Nephron (organoid): ENCODE data around the gene POU2AF3.

Source experiments
- H3K27ac Mint-ChIP-seq, 3 experiments: 2 replicates each; pipeline ENCODE4 v1.8.0; 2020; ENCODE audit warnings: mixed read lengths in 3 of 3, mild to moderate bottlenecking in 2 of 3, moderate library complexity in 1 of 3
- H3K27me3 Mint-ChIP-seq: 2 replicates; pipeline ENCODE4 v1.8.0; 2021; ENCODE audit warnings: low read depth, mild to moderate bottlenecking, moderate library complexity, mixed read lengths
- H3K36me3 Mint-ChIP-seq: 2 replicates; pipeline ENCODE4 v1.8.0; 2020; ENCODE audit warnings: low read depth, mixed read lengths
- H3K4me1 Mint-ChIP-seq: 2 replicates; pipeline ENCODE4 v1.8.0; 2020; ENCODE audit warnings: mixed read lengths
- H3K4me3 Mint-ChIP-seq, 3 experiments: 2 replicates each; pipeline ENCODE4 v1.8.0; 2020; ENCODE audit warnings: mild to moderate bottlenecking in 3 of 3, mixed read lengths in 3 of 3, moderate library complexity in 2 of 3
- H3K9me3 Mint-ChIP-seq: 2 replicates; pipeline ENCODE4 v1.8.0; 2020; ENCODE audit warnings: mixed read lengths
- TF ChIP-seq, protein P1 (sequence below), 3 experiments: fragments of 200-600 bp; sonication (generic); IDR thresholded peaks; one replicate each; pipeline ENCODE4 v1.5.0; 2021; ENCODE audit warnings: antibody characterized with exemption in 3 of 3; ENCODE audit not compliant: unreplicated experiment in 3 of 3

The POU2AF3 gene

DNA sequence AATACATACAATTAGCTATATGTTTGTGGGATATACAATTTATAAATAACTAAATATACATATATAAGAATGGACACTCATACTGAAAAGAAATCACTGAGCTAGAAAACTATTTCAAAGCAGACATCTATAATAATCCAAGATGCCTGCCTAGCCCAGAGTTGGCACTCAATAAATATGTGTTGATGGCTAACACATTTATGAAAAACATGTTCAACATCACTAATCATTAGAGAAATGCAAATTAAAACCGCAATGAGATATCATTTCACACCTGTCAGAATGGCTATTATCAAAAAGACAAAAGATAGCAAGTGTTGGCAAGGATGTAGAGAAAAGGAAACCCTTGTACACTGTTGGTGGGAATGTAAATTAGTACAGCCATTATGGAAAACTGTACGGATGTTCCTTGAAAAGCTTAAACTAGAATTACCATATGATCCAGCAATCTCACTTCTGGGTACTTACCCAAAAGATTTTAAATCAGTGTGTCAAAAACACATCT, 50.9 kb downstream of the POU2AF3 start:
- peaks cover 33% of the 10 kb centered on the region for H3K4me1 Mint-ChIP-seq
- TF ChIP-seq, protein P1, sequence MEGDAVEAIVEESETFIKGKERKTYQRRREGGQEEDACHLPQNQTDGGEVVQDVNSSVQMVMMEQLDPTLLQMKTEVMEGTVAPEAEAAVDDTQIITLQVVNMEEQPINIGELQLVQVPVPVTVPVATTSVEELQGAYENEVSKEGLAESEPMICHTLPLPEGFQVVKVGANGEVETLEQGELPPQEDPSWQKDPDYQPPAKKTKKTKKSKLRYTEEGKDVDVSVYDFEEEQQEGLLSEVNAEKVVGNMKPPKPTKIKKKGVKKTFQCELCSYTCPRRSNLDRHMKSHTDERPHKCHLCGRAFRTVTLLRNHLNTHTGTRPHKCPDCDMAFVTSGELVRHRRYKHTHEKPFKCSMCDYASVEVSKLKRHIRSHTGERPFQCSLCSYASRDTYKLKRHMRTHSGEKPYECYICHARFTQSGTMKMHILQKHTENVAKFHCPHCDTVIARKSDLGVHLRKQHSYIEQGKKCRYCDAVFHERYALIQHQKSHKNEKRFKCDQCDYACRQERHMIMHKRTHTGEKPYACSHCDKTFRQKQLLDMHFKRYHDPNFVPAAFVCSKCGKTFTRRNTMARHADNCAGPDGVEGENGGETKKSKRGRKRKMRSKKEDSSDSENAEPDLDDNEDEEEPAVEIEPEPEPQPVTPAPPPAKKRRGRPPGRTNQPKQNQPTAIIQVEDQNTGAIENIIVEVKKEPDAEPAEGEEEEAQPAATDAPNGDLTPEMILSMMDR (IDR thresholded peaks at IDR 0.05; ENCODE audit: unreplicated experiment in 3 of 3), result no peak
- no peak overlapping the region for H3K4me3 Mint-ChIP-seq
- H3K36me3 Mint-ChIP-seq, result no peaks in the 10 kb centered on the region
- no peaks in the 10 kb centered on the region for H3K9me3 Mint-ChIP-seq
- H3K27ac Mint-ChIP-seq, result no peak overlapping the region
- peaks cover 14% of the 10 kb centered on the region for H3K27me3 Mint-ChIP-seq

- peaks cover 14% of the 10 kb centered on the region for H3K27me3 Mint-ChIP-seq
Observed at GRCh38 chr11:111350811-111351210, 52.5 kb downstream of the POU2AF3 start.

GRCh38 chr11:111351374-111352055, 53.2 kb downstream of the POU2AF3 start:
- Mint-ChIP-seq H3K4me1 (peaks cover 42% of the 10 kb centered on the region), H3K36me3 (no peaks in the 10 kb centered on the region), H3K4me3 (no peak overlapping the region), H3K27me3 (peaks cover 14% of the 10 kb centered on the region), H3K9me3 (no peaks in the 10 kb centered on the region), H3K27ac (peak overlapping the region in 2 of 3 experiments; percentile 22 to 76)
- TF ChIP-seq, protein P1 (IDR thresholded peaks at IDR 0.05; ENCODE audit: unreplicated experiment in 3 of 3), result no peak

More at GRCh38 chr11:111350811-111351210, 52.5 kb downstream of the POU2AF3 start:
- Mint-ChIP-seq H3K27ac (no peak overlapping the region), H3K36me3 (no peaks in the 10 kb centered on the region), H3K4me3 (no peak overlapping the region), H3K9me3 (no peaks in the 10 kb centered on the region), H3K4me1 (peaks cover 42% of the 10 kb centered on the region)
- TF ChIP-seq, protein P1 (IDR thresholded peaks at IDR 0.05; ENCODE audit: unreplicated experiment in 3 of 3), result no peak

DNA sequence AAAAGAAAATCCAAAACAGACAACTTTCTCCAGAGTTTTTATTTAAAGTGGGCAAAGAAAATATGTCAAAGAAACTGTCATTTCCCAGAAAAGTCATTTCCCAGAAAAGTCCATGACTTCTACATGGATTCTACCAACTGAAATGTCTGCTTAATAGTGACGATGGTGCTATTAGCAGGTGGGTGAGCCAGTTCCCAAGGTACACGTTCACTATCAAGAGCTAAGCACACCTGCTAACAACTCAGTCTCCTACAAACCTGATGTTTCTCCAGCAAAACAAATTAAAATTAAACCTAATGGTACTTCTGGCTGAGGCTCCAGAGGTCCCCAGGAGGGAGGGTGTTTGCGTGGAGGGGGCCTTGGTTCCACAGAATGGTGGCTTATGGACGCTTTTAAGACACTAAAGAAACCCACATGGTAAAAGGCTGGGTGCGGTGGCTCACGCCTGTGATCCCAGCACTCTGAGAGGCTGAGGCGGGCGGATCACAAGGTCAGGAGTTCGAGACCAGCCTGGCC, 53.9 kb downstream of the POU2AF3 start:
- Mint-ChIP-seq H3K36me3 (no peaks in the 10 kb centered on the region), H3K27ac (peak overlapping the region in 1 of 3 experiments; percentile 76), H3K4me3 (no peak overlapping the region), H3K4me1 (peaks cover 36% of the 10 kb centered on the region), H3K9me3 (no peaks in the 10 kb centered on the region), H3K27me3 (peaks cover 8% of the 10 kb centered on the region)
- TF ChIP-seq, protein P1 (IDR thresholded peaks at IDR 0.05; ENCODE audit: unreplicated experiment in 3 of 3), result no peak

DNA sequence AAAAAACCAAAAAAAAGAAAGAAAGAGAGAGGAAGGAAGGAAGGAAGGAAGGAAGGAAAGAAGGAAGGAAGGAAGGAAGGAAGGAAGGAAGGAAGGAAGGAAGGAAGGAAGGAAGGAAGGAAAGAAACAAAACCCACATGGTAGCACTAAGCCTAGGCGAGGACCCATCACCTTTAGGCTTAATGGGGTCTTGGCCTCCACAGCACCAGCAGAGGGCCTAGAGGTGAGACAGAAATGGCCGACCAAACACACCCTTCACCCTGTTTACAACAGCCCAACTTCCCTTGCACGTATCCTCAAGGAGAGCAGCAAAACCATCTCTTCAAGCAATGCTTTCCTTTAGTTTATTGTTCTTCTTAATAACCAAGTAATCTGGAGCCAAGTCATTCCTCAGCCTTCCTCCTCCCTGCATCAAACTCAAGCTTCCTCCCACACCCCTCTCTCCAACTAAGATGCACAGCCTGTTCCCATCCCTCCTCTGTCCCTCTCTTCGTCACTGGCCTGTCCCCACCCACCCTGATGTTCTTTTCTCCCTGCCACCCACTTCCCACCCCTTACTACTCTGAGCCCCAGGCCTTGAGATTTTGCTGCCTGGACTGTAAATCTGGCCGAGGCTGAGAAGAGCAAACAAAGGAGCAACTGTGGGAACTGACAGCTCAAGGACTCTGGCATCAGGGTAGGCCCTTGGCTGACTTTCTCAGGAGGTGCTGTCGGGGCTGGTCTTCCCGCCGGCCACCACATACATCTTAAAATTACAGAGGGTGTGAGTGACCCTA, 54.8 kb downstream of the POU2AF3 start:
- H3K4me3 Mint-ChIP-seq, result peak overlapping the region in 1 of 3 experiments; percentile 27
- H3K27me3 Mint-ChIP-seq, result peaks cover 8% of the 10 kb centered on the region
- no peaks in the 10 kb centered on the region for H3K36me3 Mint-ChIP-seq
- TF ChIP-seq, protein P1 (IDR thresholded peaks at IDR 0.05; ENCODE audit: unreplicated experiment in 3 of 3), result no peak
- peak overlapping the region in 2 of 3 experiments; percentile 94 to 97 for H3K27ac Mint-ChIP-seq
- no peaks in the 10 kb centered on the region for H3K9me3 Mint-ChIP-seq
- peaks cover 36% of the 10 kb centered on the region for H3K4me1 Mint-ChIP-seq
